ENCODE data around the gene SPOP.

The SPOP gene

GRCh38 chr17:49694847-49695697 lies 17.2 kb upstream of the SPOP start:
- H3K27ac ChIP-seq = peak overlapping the region; percentile 59
- TF ChIP-seq ZFX (IDR thresholded peaks at IDR 0.05; ENCODE audit: borderline replicate concordance) = no peak
- TF ChIP-seq, protein P1, sequence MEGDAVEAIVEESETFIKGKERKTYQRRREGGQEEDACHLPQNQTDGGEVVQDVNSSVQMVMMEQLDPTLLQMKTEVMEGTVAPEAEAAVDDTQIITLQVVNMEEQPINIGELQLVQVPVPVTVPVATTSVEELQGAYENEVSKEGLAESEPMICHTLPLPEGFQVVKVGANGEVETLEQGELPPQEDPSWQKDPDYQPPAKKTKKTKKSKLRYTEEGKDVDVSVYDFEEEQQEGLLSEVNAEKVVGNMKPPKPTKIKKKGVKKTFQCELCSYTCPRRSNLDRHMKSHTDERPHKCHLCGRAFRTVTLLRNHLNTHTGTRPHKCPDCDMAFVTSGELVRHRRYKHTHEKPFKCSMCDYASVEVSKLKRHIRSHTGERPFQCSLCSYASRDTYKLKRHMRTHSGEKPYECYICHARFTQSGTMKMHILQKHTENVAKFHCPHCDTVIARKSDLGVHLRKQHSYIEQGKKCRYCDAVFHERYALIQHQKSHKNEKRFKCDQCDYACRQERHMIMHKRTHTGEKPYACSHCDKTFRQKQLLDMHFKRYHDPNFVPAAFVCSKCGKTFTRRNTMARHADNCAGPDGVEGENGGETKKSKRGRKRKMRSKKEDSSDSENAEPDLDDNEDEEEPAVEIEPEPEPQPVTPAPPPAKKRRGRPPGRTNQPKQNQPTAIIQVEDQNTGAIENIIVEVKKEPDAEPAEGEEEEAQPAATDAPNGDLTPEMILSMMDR (IDR thresholded peaks at IDR 0.05) = peak; percentile 87

GRCh38 chr17:49692751-49693150 lies 14.9 kb upstream of the SPOP start:
- H3K27ac ChIP-seq = no peak overlapping the region
- no peak for TF ChIP-seq ZFX (IDR thresholded peaks at IDR 0.05; ENCODE audit: borderline replicate concordance)
- TF ChIP-seq, protein P1 (IDR thresholded peaks at IDR 0.05) = no peak

GRCh38 chr17:49691677-49692191 lies 13.8 kb upstream of the SPOP start:
- H3K27ac ChIP-seq = no peak overlapping the region
- no peak for TF ChIP-seq ZFX (IDR thresholded peaks at IDR 0.05; ENCODE audit: borderline replicate concordance)
- TF ChIP-seq, protein P1 (IDR thresholded peaks at IDR 0.05) = no peak

- H3K27ac ChIP-seq = no peak overlapping the region
- no peak for TF ChIP-seq ZFX (IDR thresholded peaks at IDR 0.05; ENCODE audit: borderline replicate concordance)
- TF ChIP-seq, protein P1 (IDR thresholded peaks at IDR 0.05) = no peak
These were observed 13.3 kb upstream of the SPOP start for GRCh38 chr17:49691086-49691676.

DNA sequence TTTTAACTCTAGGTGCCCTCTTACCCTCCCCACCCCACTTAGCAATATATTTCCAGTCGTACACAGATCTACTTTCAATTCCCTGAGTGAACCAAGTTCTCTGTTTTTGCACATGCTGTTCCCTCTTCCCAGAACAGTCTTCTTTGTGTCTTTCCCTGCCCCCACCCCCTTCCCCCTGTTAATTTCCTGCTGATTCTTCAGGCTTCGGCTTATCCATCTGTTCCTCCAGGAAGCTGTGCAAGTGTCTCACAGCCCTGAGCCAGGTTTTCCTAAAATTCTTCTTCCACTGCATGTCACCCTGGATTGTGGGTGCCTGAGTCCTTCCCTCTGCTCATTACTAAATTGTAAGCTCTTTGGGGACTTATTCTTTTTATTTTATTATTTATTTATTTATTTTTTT lies 12.4 kb upstream of the SPOP start:
- TF ChIP-seq ZFX (IDR thresholded peaks at IDR 0.05; ENCODE audit: borderline replicate concordance) = no peak
- TF ChIP-seq, protein P1 (IDR thresholded peaks at IDR 0.05) = no peak
- H3K27ac ChIP-seq = no peak overlapping the region

- TF ChIP-seq ZFX (IDR thresholded peaks at IDR 0.05; ENCODE audit: borderline replicate concordance) = no peak
- TF ChIP-seq, protein P1 (IDR thresholded peaks at IDR 0.05) = no peak
- no peak overlapping the region for H3K27ac ChIP-seq
These were observed 11.0 kb upstream of the SPOP start for GRCh38 chr17:49688848-49689247.
